D341Med (cell line): ENCODE results near the gene PIEZO2.

Experiments used
- DNase-seq: peaks from one replicate; pipeline ENCODE4 v3.0.0; 2012; ENCODE audit warnings: low spot score

PIEZO2 gene

GRCh38 chr18:10732990-10733389, 416.4 kb downstream of the PIEZO2 start:
- DNase-seq = no peak

- DNase-seq = no peak
These were observed 421.9 kb downstream of the PIEZO2 start for GRCh38 chr18:10727477-10727876.

- DNase-seq = no peak
These were observed 422.9 kb downstream of the PIEZO2 start for GRCh38 chr18:10726198-10727068.

- DNase-seq = no peak
These were observed 424.7 kb downstream of the PIEZO2 start for GRCh38 chr18:10724666-10725065.

- no peak for DNase-seq
These were observed 425.9 kb downstream of the PIEZO2 start for GRCh38 chr18:10723496-10723895.

- no peak for DNase-seq
These were observed 430.6 kb downstream of the PIEZO2 start for GRCh38 chr18:10718809-10719208.

- no peak for DNase-seq
These were observed 433.6 kb downstream of the PIEZO2 start for GRCh38 chr18:10715791-10716190.

- DNase-seq = no peak
These were observed 436.0 kb downstream of the PIEZO2 start for GRCh38 chr18:10713409-10713808.

GRCh38 chr18:10707294-10707693, 442.1 kb downstream of the PIEZO2 start:
- DNase-seq = no peak

- DNase-seq = no peak
These were observed 443.6 kb downstream of the PIEZO2 start for GRCh38 chr18:10705786-10706185.

- no peak for DNase-seq
These were observed 444.1 kb downstream of the PIEZO2 start for GRCh38 chr18:10705291-10705690.

GRCh38 chr18:10702206-10702605, 447.2 kb downstream of the PIEZO2 start:
- no peak for DNase-seq

GRCh38 chr18:10690366-10690765, 459.0 kb downstream of the PIEZO2 start:
- DNase-seq = no peak

- no peak for DNase-seq
These were observed 459.4 kb downstream of the PIEZO2 start for GRCh38 chr18:10690035-10690329.

- DNase-seq = no peak
These were observed 459.9 kb downstream of the PIEZO2 start for GRCh38 chr18:10689236-10690034.

GRCh38 chr18:10688766-10689165, 460.6 kb downstream of the PIEZO2 start:
- DNase-seq = no peak

GRCh38 chr18:10687161-10687925, 462.0 kb downstream of the PIEZO2 start:
- no peak for DNase-seq

- DNase-seq = no peak
These were observed 463.1 kb downstream of the PIEZO2 start for GRCh38 chr18:10686308-10686707.

- no peak for DNase-seq
These were observed 463.9 kb downstream of the PIEZO2 start for GRCh38 chr18:10685484-10685883.

- no peak for DNase-seq
These were observed 467.0 kb downstream of the PIEZO2 start for GRCh38 chr18:10682368-10682714.

- no peak for DNase-seq
These were observed 467.6 kb downstream of the PIEZO2 start for GRCh38 chr18:10681581-10682367.

GRCh38 chr18:10680271-10680596, 469.1 kb downstream of the PIEZO2 start:
- no peak for DNase-seq
